Stomach smooth muscle (tissue), 2 donors: ENCODE data around the gene ARL10.

Source experiments
- H3K27ac ChIP-seq: one replicate; pipeline ENCODE4 v1.7.0; 2013; ENCODE audit warnings: mild to moderate bottlenecking, low read length, inconsistent platforms
- H3K27me3 ChIP-seq, 2 donors: one replicate each; pipeline ENCODE4 v1.7.0; 2013; ENCODE audit warnings: low read length in 2 of 2; ENCODE audit not compliant: insufficient read depth in 2 of 2, control insufficient read depth in 1 of 2
- H3K36me3 ChIP-seq, 2 donors: one replicate each; pipeline ENCODE4 v1.7.0; 2013; ENCODE audit warnings: low read length in 2 of 2; ENCODE audit not compliant: control insufficient read depth in 2 of 2, insufficient read depth in 2 of 2
- H3K4me1 ChIP-seq: one replicate; pipeline ENCODE4 v1.7.0; 2013; ENCODE audit warnings: low read length; ENCODE audit not compliant: control insufficient read depth, insufficient read depth
- H3K4me3 ChIP-seq, 2 donors: one replicate each; pipeline ENCODE4 v1.7.0; 2013; ENCODE audit warnings: low read length in 2 of 2
- H3K9ac ChIP-seq, 2 donors: one replicate each; pipeline ENCODE4 v1.7.0; 2013; ENCODE audit warnings: low read length in 2 of 2, mild to moderate bottlenecking in 1 of 2
- H3K9me3 ChIP-seq, 2 donors: one replicate each; pipeline ENCODE4 v1.7.0; 2013; ENCODE audit warnings: low read length in 2 of 2; ENCODE audit not compliant: control insufficient read depth in 2 of 2
- donor health status: healthy.
- donor health status: Pancreatic carcinoma.

The ARL10 gene

DNA sequence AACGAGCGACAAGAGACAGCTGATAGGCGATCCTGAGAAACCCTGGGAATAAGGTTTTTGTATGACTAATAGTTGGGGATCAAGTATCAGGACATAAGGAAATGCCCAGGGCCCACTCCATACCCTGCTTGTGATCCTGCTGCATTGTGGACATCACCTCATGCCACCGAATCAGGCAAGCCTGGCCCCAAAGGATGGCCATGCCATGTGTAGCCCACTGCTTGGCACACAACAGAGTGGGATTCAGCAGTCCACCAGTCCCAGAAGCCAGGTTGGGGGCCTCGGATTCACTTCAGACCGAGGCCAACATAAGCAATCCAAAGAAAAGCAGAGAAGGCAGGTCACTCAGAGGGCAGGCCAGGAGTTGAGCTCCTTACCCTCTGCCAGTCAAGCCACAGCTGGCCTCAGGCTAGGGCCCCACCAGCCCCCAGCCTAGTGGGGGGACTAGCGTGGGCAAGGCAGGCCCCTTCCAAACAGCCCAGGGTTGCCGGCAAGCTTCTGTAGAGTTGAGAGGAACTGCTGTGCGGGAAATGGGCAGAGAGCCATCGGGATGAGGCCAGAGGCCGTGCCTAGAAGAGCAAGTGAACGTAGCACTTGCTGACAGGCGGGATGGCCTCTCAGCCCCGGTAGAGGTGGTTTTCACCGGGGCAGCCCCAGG, 18.1 kb downstream of the ARL10 start:
- H3K27me3 ChIP-seq: no peaks in the 10 kb centered on the region
- H3K4me3 ChIP-seq: no peak overlapping the region
- no peak overlapping the region for H3K27ac ChIP-seq
- no peaks in the 10 kb centered on the region for H3K9me3 ChIP-seq
- H3K36me3 ChIP-seq: peaks cover 22 to 28% of the 10 kb centered on the region in 2 donors
- H3K9ac ChIP-seq: no peak overlapping the region
- peaks cover 27% of the 10 kb centered on the region for H3K4me1 ChIP-seq

DNA sequence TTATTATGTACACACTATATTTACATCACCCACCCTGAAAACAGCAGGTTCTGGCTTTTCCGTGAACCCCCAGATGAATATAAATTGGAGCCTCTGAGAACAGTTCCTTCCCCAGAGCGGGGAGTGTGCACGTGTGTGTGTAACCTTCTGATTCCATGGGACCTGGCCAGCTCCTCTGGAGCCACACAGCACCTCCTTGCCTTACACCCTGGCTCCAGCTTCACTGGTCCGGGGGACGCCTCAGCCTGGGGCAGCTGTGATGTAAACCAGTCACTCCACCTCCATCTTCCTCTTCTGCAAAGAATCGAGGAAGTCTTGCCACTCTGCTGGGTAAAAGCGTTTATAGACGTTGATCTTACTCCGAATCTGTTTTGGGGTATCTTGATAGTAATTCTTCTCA, 18.7 kb downstream of the ARL10 start:
- H3K9ac ChIP-seq: no peak overlapping the region
- H3K9me3 ChIP-seq: no peaks in the 10 kb centered on the region
- no peak overlapping the region for H3K27ac ChIP-seq
- peaks cover 27% of the 10 kb centered on the region for H3K4me1 ChIP-seq
- no peak overlapping the region for H3K4me3 ChIP-seq
- no peaks in the 10 kb centered on the region for H3K27me3 ChIP-seq
- H3K36me3 ChIP-seq: peaks cover 22 to 28% of the 10 kb centered on the region in 2 donors

DNA sequence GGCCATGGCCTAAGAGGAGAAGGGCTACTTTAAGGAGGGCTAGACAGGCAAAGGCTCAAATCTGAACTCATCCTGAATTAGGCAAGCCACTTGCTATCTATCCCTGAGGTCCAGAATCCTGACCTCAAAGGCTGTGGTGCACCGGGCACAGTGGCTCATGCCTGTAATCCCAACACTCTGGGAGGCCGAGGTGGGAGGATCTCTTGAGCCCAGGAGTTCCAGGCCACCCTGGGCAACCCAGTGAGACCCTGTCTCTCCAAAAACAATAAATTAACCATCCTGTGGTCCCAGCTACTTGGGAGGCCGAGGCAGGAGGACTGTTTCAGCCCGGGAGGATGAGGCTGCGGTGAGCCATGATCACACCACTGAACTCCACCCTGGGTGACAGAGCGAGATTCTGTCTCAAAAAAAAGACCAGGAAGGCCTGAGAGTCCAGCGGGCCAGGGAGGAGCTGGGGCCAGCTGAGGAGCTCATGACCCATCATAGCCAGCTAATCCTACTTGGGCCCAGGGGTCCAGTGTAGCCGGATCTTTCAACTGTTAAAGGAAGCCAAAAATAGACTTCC, 19.2 kb downstream of the ARL10 start:
- Histone ChIP-seq H3K27me3 (no peaks in the 10 kb centered on the region), H3K9ac (no peak overlapping the region), H3K4me3 (no peak overlapping the region), H3K4me1 (peaks cover 32% of the 10 kb centered on the region), H3K36me3 (peaks cover 22 to 28% of the 10 kb centered on the region in 2 donors), H3K27ac (no peak overlapping the region), H3K9me3 (no peaks in the 10 kb centered on the region)

GRCh38 chr5:176384991-176385390, 19.7 kb downstream of the ARL10 start:
- H3K4me1 ChIP-seq: peaks cover 34% of the 10 kb centered on the region
- no peaks in the 10 kb centered on the region for H3K9me3 ChIP-seq
- H3K36me3 ChIP-seq: peaks cover 22 to 28% of the 10 kb centered on the region in 2 donors
- no peak overlapping the region for H3K9ac ChIP-seq
- no peak overlapping the region for H3K27ac ChIP-seq
- no peak overlapping the region for H3K4me3 ChIP-seq
- no peaks in the 10 kb centered on the region for H3K27me3 ChIP-seq

- H3K27me3 ChIP-seq: no peaks in the 10 kb centered on the region
- peaks cover 27 to 37% of the 10 kb centered on the region in 2 donors for H3K36me3 ChIP-seq
- no peak overlapping the region for H3K9ac ChIP-seq
- H3K9me3 ChIP-seq: no peaks in the 10 kb centered on the region
- no peak overlapping the region for H3K27ac ChIP-seq
- peaks cover 28% of the 10 kb centered on the region for H3K4me1 ChIP-seq
- no peak overlapping the region for H3K4me3 ChIP-seq
Measured at GRCh38 chr5:176386491-176386890, 21.2 kb downstream of the ARL10 start.

DNA sequence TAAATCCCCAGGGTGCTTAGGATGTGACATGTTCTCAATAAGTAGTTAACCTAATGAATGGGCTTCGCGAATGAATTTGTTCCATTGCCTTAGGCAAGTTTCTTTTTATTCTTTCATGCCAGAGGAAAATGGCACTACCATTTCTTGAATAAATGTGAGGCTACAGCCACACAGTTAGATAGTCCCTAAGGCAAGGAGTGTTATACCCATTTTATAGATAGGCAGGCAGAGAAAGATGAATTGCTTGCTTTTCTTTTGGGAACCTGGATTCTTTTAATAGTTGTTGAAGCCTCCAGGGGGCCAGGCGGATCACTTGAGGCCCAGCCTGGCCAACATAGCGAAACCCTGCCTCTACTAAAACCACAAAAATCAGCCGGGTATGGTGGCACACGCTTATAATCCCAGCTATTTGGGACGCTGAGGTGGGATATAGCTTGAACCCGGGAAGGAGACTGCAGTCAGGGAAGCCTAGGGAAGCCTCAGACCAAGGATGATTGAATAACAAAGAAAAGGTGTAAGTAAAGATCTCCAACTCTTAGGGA, 22.2 kb downstream of the ARL10 start:
- Histone ChIP-seq H3K9me3 (no peaks in the 10 kb centered on the region), H3K4me1 (peaks cover 19% of the 10 kb centered on the region), H3K27ac (no peak overlapping the region), H3K36me3 (peaks cover 35 to 44% of the 10 kb centered on the region in 2 donors), H3K27me3 (no peaks in the 10 kb centered on the region), H3K9ac (peak overlapping the region; percentile 97 to 98), H3K4me3 (peak overlapping the region; percentile 98 to 99)

GRCh38 chr5:176388003-176388443, 22.7 kb downstream of the ARL10 start:
- Histone ChIP-seq H3K9me3 (no peaks in the 10 kb centered on the region), H3K27me3 (no peaks in the 10 kb centered on the region), H3K27ac (peak overlapping the region; percentile 99), H3K4me3 (peak overlapping the region; percentile 98 to 99), H3K4me1 (peaks cover 18% of the 10 kb centered on the region), H3K9ac (peak overlapping the region; percentile 97 to 98), H3K36me3 (peaks cover 40 to 41% of the 10 kb centered on the region in 2 donors)

GRCh38 chr5:176388444-176389134, 23.3 kb downstream of the ARL10 start, which contains the start of the genes HIGD2A and NOP16:
Gene HIGD2A, plus strand, starts transcription at chr5:176388751. Its CDS starts 69 bp downstream, at chr5:176388820.
Gene NOP16, minus strand, starts transcription at chr5:176388598. Its CDS starts 59 bp downstream, at chr5:176388539.
- Histone ChIP-seq H3K27ac (peak within 1 kb of the TSS; percentile 99), H3K4me1 (peaks cover 18% of the 10 kb centered on the region), H3K9ac (peak within 1 kb of the TSS; percentile 97 to 98), H3K9me3 (no peaks in the 10 kb centered on the region), H3K4me3 (peak within 1 kb of the TSS; percentile 98 to 99), H3K27me3 (no peaks in the 10 kb centered on the region), H3K36me3 (peaks cover 41% of the 10 kb centered on the region in 2 donors)

- Histone ChIP-seq H3K4me3 (peak overlapping the region; percentile 98 to 99), H3K9me3 (no peaks in the 10 kb centered on the region), H3K9ac (peak overlapping the region; percentile 96 to 97), H3K36me3 (peaks cover 38 to 42% of the 10 kb centered on the region in 2 donors), H3K27ac (peak overlapping the region; percentile 99), H3K27me3 (no peaks in the 10 kb centered on the region), H3K4me1 (peaks cover 18% of the 10 kb centered on the region)
Measured at GRCh38 chr5:176389135-176390123, 24.1 kb downstream of the ARL10 start.

GRCh38 chr5:176391479-176391878, 26.2 kb downstream of the ARL10 start:
- H3K9ac ChIP-seq: no peak overlapping the region
- no peaks in the 10 kb centered on the region for H3K9me3 ChIP-seq
- H3K4me1 ChIP-seq: peaks cover 18% of the 10 kb centered on the region
- H3K27ac ChIP-seq: no peak overlapping the region
- peaks cover 36 to 40% of the 10 kb centered on the region in 2 donors for H3K36me3 ChIP-seq
- no peak overlapping the region for H3K4me3 ChIP-seq
- no peaks in the 10 kb centered on the region for H3K27me3 ChIP-seq
